HG03469 (cell line): Measurements from ENCODE around the gene SH3RF1.
A peak's percentile ranks its signal among the peaks of the same experiment; 100 is the strongest.
"Not testable (repeated sequence)": the region's sequence is repeated elsewhere in the genome, so short reads cannot be mapped to it uniquely, and the experiment has no call there.

Experiments
- ATAC-seq: cut with Tn5 transposase; IDR thresholded peaks from one replicate; pipeline ENCODE4 v1.9.1; 2021; ENCODE audit warnings: mild to moderate bottlenecking, moderate library complexity, moderate number of reproducible peaks; ENCODE audit not compliant: unreplicated experiment

Gene SH3RF1

GRCh38 chr4:169270810-169271691 is at the start of gene SH3RF1:
Gene SH3RF1 (minus strand): TSS chr4:169270956. CDS start chr4:169269212, 1,744 bp downstream.
- ATAC-seq: peak; percentile 35

- ATAC-seq: no peak
Measured at GRCh38 chr4:169315530-169316343, 45.0 kb upstream of the SH3RF1 start.

GRCh38 chr4:169314906-169315305 is 44.1 kb upstream of the SH3RF1 start:
- ATAC-seq: no peak

- no peak for ATAC-seq
Measured at GRCh38 chr4:169313732-169314131, 43.0 kb upstream of the SH3RF1 start.

- no peak for ATAC-seq
Measured at GRCh38 chr4:169312690-169313422, 42.1 kb upstream of the SH3RF1 start.

- peak; percentile 56 for ATAC-seq
Measured at GRCh38 chr4:169311643-169312365, 41.0 kb upstream of the SH3RF1 start.

- no peak for ATAC-seq
Measured at GRCh38 chr4:169309326-169309967, 38.7 kb upstream of the SH3RF1 start.

GRCh38 chr4:169307576-169307975 is 36.8 kb upstream of the SH3RF1 start:
- no peak for ATAC-seq

- ATAC-seq: no peak
Measured at GRCh38 chr4:169305651-169306050, 34.9 kb upstream of the SH3RF1 start.

- no peak for ATAC-seq
Measured at GRCh38 chr4:169305173-169305572, 34.4 kb upstream of the SH3RF1 start.

- peak; percentile 29 for ATAC-seq
Measured at GRCh38 chr4:169295822-169296221, 25.1 kb upstream of the SH3RF1 start.

GRCh38 chr4:169293343-169294176 is 22.8 kb upstream of the SH3RF1 start:
- peak; percentile 76 for ATAC-seq

- ATAC-seq: not testable (repeated sequence)
Measured at GRCh38 chr4:169287983-169288382, 17.2 kb upstream of the SH3RF1 start.

GRCh38 chr4:169286562-169287301 is 16.0 kb upstream of the SH3RF1 start:
- ATAC-seq: no peak

GRCh38 chr4:169283114-169283509 is 12.4 kb upstream of the SH3RF1 start:
- ATAC-seq: no peak

- ATAC-seq: no peak
Measured at GRCh38 chr4:169282429-169283113, 11.8 kb upstream of the SH3RF1 start.

GRCh38 chr4:169279108-169279507 is 8.4 kb upstream of the SH3RF1 start:
- ATAC-seq: no peak

- no peak for ATAC-seq
Measured at GRCh38 chr4:169278624-169279023, 7.9 kb upstream of the SH3RF1 start.
